Fibroblast of skin of abdomen (primary cell): ENCODE results near the gene PCDHGA9.
"Not testable (repeated sequence)": the region's sequence is repeated elsewhere in the genome, so short reads cannot be mapped to it uniquely, and the experiment has no call there.

ENCODE experiments used
- DNase-seq: peaks from one replicate; pipeline ENCODE4 v3.0.0-alpha.2; 2013

The PCDHGA9 gene

GRCh38 chr5:141384471-141385267, 17.9 kb upstream of the PCDHGA9 start:
- DNase-seq: no peak

DNA sequence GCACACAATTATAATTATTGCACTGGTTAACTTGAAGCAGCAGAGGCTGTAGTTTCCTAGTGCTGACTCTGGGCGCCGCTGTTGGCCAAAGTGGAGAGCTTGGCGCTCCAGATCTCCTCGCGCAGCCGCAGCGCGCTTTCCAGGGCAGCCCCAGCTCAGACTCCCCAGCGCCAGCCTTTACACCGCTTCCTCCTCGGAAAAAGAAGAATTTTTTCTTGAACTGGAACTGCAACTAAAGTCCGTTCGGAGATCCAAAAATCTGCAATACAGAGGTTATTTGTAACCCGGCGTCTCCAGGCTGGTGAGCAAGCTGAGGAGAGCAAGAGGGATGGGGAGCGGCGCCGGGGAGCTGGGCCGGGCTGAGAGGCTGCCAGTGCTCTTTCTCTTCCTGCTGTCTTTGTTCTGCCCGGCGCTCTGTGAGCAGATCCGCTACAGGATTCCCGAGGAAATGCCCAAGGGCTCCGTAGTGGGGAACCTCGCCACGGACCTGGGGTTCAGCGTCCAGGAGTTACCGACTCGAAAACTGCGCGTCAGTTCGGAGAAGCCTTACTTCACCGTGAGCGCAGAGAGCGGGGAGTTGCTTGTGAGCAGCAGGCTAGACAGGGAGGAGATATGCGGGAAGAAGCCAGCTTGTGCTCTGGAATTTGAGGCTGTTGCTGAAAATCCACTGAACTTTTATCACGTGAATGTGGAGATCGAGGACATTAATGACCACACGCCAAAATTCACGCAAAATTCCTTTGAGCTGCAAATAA, 14.8 kb upstream of the PCDHGA9 start, which contains the start of gene PCDHGB4:
TSS of gene PCDHGB4 (plus strand) at position 142 of the 755 bp plus-strand sequence. CDS start at position 329, 187 bp downstream.
- DNase-seq: peak; percentile 54

DNA sequence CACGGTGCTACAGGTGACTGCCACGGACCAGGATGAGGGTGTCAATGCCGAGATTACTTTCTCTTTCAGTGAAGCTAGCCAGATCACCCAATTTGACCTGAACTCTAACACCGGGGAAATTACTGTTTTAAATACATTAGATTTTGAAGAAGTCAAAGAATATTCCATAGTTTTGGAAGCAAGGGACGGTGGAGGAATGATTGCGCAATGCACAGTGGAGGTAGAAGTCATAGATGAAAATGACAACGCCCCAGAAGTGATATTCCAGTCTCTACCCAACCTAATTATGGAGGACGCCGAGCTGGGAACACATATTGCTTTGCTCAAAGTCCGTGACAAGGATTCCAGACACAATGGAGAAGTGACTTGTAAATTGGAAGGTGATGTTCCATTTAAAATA, 13.9 kb upstream of the PCDHGA9 start:
- no peak for DNase-seq

DNA sequence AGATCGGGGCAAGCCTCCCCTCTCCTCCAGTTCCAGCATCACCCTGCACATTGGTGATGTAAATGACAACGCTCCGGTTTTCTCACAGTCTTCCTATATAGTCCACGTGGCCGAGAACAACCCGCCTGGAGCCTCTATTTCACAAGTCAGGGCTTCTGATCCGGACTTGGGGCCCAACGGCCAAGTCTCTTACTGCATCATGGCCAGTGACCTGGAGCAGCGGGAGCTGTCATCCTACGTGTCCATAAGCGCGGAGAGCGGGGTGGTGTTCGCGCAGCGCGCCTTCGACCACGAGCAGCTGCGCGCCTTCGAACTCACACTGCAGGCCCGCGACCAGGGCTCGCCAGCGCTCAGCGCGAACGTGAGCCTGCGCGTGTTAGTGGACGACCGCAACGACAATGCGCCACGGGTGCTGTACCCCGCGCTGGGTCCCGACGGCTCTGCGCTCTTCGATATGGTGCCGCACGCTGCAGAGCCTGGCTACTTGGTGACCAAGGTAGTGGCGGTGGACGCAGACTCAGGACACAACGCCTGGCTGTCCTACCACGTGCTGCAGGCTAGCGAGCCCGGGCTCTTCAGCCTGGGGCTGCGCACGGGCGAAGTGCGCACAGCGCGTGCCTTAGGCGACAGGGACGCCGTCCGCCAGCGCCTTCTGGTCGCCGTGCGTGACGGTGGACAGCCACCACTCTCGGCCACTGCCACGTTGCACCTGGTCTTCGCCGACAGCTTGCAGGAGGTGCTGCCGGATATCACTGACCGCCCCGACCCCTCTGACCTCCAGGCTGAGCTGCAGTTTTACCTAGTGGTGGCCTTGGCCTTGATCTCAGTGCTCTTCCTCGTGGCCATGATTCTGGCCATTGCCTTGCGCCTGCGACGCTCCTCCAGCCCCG, 13.2 kb upstream of the PCDHGA9 start:
- DNase-seq: no peak

DNA sequence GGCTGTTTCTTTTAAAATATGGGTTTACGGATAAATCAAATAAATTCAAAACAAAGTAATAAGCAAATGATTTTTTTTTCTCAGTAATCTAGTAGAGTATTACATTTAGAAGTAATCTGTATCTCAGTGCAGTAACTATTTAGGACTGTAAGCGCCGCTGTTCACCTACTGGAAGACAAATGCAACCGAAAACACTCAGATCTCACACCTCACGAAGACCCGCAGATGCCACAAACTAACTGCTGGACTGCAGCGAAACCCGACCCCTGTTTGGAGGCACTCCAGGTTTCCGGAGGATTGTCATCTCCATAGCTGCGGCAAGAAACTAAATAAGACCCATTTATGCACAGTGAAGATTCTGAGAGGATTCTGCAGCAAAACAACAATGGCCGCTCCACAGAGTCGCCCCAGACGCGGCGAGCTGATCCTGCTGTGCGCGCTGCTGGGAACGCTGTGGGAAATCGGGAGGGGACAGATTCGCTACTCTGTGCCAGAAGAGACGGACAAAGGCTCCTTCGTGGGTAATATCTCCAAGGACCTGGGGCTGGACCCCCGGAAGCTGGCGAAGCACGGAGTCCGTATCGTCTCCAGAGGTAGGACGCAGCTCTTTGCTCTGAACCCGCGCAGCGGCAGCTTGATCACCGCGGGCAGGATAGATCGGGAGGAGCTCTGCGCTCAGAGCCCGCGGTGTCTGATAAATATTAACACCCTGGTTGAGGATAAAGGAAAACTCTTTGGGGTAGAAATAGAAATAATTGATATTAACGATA, 10.0 kb upstream of the PCDHGA9 start, which contains the start of gene PCDHGA8:
TSS of gene PCDHGA8 (plus strand) at position 205 of the 770 bp plus-strand sequence. CDS start at position 386, 181 bp downstream.
- peak; percentile 37 for DNase-seq

DNA sequence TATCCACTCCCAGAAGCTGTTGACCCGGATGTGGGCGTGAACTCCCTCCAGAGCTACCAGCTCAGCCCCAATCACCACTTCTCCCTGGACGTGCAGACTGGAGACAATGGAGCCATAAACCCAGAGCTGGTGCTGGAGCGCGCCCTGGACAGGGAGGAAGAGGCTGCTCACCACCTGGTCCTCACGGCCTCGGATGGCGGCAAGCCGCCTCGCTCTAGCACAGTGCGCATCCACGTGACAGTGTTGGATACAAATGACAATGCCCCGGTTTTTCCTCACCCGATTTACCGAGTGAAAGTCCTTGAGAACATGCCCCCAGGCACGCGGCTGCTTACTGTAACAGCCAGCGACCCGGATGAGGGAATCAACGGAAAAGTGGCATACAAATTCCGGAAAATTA, 9.3 kb upstream of the PCDHGA9 start:
- no peak for DNase-seq

GRCh38 chr5:141394401-141395187, 8.0 kb upstream of the PCDHGA9 start:
- DNase-seq: not testable (repeated sequence)

DNA sequence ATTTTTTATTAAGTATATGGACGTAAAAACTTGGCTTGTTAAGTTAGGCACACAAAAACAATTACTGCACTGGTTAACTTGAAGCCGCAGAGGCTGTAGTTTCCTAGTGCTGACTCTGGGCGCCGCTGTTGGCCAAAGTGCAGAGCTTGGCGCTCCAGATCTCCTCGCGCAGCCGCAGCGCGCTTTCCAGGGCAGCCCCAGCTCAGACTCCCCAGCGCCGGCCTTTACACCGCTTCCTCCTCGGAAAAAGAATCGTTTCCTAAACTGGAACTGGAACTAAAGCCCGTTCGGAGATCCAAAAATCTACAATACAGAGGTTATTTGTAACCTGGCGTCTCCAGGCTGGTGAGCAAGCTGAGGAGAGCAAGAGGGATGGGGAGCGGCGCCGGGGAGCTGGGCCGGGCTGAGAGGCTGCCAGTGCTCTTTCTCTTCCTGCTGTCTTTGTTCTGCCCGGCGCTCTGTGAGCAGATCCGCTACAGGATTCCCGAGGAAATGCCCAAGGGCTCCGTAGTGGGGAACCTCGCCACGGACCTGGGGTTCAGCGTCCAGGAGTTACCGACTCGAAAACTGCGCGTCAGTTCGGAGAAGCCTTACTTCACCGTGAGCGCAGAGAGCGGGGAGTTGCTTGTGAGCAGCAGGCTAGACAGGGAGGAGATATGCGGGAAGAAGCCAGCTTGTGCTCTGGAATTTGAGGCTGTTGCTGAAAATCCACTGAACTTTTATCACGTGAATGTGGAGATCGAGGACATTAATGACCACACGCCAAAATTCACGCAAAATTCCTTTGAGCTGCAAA, 4.6 kb upstream of the PCDHGA9 start, which contains the start of gene PCDHGB5:
TSS of gene PCDHGB5 (plus strand) at position 192 of the 796 bp plus-strand sequence. CDS start at position 373, 181 bp downstream.
- peak; percentile 60 for DNase-seq

- no peak for DNase-seq
These were observed 4.0 kb upstream of the PCDHGA9 start for GRCh38 chr5:141398608-141399007.

DNA sequence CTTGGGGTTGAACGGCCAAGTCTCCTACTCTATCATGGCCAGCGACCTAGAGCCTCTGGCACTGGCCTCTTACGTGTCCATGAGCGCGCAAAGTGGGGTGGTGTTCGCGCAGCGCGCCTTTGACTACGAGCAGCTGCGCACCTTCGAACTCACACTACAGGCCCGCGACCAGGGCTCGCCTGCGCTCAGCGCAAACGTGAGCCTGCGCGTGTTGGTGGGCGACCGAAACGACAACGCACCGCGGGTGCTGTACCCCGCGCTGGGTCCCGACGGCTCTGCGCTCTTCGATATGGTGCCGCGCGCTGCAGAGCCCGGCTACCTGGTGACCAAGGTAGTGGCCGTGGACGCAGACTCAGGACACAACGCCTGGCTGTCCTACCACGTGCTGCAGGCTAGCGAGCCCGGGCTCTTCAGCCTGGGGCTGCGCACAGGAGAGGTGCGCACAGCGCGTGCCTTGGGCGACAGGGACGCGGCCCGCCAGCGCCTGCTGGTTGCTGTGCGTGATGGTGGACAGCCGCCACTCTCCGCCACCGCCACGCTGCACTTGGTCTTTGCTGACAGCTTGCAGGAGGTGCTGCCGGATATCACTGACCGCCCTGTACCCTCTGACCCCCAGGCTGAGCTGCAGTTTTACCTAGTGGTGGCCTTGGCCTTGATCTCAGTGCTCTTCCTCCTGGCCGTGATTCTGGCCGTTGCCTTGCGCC, 2.9 kb upstream of the PCDHGA9 start:
- DNase-seq: no peak

- DNase-seq: no peak
These were observed 809 bp downstream of the PCDHGA9 start for GRCh38 chr5:141403387-141403786.

DNA sequence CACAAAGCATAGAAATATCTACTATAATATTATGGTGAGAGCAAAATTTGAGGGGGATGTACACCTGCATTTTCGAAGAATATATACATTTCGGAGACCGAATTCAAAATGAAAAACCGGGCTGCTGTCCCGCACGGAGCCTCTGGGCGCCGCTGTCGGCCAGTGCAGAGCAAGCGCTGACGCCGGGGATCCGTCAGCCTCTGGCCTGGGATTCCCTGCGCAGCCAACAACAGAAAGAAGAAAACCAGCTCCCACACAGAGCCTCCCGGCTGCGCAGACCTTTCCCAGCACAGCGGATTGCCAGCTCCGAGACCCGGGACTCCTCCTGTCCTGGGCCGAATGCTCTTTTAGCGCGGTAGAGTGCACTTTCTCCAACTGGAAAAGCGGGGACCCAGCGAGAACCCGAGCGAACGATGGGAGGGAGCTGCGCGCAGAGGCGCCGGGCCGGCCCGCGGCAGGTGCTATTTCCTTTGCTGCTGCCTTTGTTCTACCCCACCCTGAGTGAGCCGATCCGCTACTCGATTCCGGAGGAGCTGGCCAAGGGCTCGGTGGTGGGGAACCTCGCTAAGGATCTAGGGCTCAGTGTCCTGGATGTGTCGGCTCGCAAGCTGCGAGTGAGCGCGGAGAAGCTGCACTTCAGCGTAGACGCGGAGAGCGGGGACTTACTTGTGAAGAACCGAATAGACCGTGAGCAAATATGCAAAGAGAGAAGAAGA, 5.4 kb downstream of the PCDHGA9 start, which contains the start of gene PCDHGB6:
TSS of gene PCDHGB6 (plus strand) at position 232 of the 716 bp plus-strand sequence. CDS start at position 414, 182 bp downstream.
- peak; percentile 43 for DNase-seq

DNA sequence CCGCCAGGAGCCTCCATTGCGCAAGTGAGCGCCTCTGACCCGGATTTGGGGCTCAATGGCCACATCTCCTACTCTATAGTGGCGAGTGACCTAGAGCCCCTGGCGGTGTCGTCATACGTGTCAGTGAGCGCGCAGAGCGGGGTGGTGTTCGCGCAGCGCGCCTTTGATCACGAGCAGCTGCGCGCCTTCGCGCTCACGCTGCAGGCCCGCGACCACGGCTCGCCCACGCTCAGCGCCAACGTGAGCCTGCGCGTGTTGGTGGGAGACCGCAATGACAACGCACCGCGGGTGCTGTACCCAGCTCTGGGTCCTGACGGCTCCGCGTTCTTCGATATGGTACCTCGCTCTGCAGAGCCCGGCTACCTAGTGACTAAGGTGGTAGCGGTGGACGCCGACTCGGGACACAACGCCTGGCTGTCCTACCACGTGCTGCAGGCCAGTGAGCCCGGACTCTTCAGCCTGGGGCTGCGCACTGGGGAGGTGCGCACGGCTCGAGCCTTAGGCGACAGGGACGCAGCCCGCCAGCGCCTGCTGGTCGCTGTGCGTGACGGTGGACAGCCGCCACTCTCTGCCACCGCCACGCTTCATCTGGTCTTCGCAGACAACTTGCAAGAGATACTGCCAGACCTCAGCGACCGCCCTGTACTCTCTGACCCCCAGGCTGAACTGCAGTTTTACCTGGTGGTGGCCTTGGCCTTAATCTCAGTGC, 7.2 kb downstream of the PCDHGA9 start:
- no peak for DNase-seq

- no peak for DNase-seq
These were observed 9.0 kb downstream of the PCDHGA9 start for GRCh38 chr5:141411575-141411974.

DNA sequence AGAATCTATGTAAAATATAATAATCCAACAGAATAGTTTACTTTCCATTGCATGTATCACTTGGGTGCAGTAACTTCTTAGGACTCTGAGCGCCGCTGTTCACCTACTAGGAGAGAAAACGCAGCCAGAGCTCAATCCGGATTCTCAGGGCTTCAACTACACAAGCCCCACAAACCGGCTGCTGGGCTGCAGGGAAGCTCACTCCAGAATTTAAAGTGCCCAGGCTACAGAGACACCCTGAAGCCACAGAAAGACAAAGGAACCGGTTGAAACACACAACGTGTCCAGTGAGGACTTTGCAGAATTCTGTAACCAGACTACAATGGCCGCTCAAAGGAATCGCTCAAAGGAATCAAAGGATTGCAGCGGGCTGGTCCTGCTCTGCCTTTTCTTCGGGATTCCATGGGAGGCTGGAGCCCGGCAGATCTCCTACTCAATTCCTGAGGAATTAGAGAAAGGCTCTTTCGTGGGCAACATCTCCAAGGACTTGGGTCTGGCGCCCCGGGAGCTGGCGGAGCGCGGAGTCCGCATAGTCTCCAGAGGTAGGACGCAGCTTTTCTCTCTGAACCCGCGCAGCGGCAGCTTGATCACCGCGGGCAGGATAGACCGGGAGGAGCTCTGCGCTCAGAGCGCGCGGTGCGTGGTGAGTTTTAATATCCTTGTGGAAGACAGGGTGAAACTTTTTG, 10.4 kb downstream of the PCDHGA9 start, which contains the start of gene PCDHGA10:
TSS of gene PCDHGA10 (plus strand) at position 134 of the 686 bp plus-strand sequence. CDS start at position 323, 189 bp downstream.
- peak; percentile 72 for DNase-seq

DNA sequence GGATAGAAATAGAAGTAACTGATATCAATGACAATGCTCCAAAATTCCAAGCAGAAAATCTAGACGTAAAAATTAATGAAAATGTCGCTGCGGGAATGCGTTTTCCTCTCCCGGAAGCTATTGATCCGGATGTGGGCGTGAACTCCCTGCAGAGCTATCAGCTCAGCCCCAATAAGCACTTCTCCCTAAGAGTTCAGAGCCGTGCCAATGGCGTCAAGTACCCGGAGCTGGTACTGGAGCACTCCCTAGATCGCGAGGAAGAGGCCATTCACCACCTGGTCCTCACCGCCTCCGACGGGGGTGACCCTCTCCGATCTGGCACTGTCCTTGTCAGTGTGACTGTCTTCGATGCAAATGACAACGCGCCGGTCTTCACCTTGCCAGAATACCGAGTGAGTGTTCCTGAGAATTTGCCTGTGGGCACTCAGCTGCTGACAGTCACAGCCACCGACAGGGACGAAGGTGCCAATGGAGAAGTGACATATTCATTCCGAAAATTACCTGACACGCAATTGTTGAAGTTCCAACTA, 11.0 kb downstream of the PCDHGA9 start:
- no peak for DNase-seq
